ENCODE measurements around the gene FBH1.
"Not testable (repeated sequence)": the region's sequence is repeated elsewhere in the genome, so short reads cannot be mapped to it uniquely, and the experiment has no call there.

The FBH1 gene

GRCh38 chr10:5889624-5890451 is at the start of gene FBH1, which contains the start of gene ANKRD16:
TSS of gene FBH1 (plus strand) at chr10:5890243. CDS start at chr10:5890346, 103 bp downstream.
TSS of gene ANKRD16 (minus strand) at chr10:5889893. CDS start at chr10:5889354, 539 bp downstream.
- peak; percentile 75 to 99 (median 97) for DNase-seq

DNA sequence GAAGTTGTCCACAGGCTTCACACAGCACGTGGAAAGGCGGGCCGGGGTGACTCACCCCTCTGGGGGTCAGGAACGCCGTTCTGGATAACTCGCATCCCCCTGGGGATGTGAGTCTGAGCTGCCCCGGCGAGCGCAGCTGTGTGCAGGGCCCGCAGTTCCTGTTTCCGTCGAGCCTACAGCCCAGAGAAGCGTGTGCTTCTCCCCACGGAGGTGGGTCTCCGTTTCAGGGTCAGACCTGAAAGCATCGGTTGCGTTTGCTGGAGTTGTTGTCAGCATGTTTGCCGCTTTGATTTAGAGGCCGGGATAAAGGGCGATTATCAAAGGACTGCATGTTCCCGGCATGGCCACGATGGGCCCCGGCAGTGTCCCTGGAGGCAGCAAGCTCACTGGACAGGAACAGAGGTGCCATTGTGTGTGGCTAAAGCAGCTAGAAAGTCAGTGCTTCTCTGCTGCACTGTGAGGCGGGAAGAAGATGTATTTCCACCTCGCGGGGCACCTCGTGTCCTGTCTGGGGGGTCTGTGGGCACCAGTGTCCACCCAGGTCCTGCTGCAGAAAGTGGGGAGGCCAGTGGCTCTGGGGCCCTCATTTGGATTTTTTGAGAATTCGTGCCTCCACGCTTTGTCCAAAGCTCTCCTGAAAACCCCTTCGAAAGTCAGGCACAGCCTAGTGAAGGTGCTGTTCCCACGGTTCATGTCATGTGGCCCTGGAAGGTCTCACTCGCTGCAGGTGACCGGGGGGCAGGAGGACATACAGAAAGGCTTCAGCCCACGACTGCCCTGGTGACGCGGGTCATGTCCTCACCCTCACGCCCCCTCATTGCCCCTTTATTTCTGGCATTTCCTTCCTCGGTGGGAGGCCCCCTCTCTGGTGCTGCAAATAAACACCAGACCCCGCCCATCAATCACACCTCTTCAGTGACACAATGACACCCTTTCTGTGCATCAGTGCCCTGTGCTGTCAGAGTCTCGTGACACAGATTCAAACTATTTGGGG is 49.4 kb upstream of the FBH1 start:
- DNase-seq: peak in 48 of 58 donors; percentile 3 to 83 (median 47)

GRCh38 chr10:5841965-5842364 is 48.1 kb upstream of the FBH1 start:
- DNase-seq: no peak

DNA sequence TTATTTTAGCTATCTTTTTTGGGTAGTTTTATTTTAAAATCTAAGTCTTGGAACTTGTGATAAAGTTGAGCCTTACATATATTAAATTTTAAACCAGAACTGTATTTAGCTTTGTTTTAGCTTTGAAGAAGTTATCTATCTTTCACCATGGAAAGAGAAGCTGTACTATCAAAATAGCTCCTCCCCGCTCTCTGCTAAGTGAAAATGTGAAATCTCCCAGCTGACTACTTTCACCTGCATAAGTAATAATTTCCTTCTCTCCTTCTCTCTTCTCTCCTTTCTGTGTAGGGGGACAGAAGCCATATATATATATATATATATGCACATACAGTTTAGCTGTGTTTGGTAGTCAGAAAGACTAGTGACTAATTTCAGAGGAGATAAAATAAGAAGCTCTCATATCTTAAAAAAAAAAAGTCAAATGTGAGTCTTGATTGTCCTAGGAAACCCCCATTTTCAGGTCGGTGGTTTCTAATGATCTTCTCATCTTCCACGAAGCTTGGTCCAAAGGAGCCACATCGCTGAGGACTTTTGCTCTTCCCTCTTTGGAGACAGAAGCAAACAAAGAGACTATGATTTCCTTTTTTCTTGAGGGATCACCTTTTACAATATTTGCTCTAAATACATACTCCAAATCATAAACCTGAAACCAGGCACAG is 46.2 kb upstream of the FBH1 start:
- no peak for DNase-seq

DNA sequence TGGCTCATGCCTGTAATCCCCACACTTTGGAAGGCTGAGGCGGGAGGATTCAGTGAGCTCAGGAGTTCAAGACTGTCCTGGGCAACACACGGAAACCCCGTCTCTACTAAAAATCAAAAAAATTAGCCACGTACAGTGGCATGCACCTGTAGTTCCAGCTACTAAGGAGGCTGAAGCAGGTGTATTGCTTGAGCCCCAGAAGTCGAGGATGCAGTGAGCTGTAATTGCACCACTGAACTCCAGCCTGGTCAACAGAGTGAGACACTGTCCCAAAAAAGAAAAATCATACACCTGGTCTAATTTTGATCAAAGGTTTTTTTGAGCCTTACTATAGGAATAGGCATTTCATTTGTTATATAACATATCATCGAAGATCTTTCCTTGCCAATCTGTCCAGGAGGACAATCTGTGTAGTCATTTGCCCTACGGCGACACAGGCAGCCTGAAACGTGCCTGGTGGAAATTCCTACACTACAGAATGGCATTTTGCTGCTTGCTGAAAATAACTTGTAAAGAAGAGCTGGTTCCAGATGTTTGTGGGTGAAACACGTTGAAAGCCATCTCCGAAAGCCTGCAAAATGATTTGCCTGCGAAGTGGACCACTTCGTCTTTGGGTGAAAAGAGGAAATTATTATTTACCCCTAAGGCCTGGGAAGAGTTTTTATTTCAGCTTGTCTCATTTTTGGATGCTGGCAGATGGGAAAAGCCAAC is 45.5 kb upstream of the FBH1 start:
- no peak for DNase-seq

GRCh38 chr10:5846667-5847066 is 43.4 kb upstream of the FBH1 start:
- DNase-seq: not testable (repeated sequence)

- DNase-seq: no peak
These were observed 35.9 kb upstream of the FBH1 start for GRCh38 chr10:5854131-5854475.

- DNase-seq: no peak
These were observed 33.9 kb upstream of the FBH1 start for GRCh38 chr10:5855979-5856700.

DNA sequence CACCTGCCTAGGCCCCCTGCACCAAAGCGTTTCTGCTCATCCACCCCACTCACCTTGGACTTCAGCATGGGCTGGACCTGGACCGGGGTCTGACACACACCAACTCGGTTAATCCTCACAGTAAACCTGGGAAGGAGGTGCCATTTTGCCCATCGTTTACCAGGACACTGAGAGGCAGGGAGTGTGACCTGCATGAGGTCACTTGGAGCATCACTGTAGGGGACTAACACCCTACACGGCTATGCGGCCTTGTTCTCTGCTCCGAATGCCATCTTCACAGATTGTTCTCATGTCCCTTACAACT is 33.4 kb upstream of the FBH1 start:
- DNase-seq: no peak

DNA sequence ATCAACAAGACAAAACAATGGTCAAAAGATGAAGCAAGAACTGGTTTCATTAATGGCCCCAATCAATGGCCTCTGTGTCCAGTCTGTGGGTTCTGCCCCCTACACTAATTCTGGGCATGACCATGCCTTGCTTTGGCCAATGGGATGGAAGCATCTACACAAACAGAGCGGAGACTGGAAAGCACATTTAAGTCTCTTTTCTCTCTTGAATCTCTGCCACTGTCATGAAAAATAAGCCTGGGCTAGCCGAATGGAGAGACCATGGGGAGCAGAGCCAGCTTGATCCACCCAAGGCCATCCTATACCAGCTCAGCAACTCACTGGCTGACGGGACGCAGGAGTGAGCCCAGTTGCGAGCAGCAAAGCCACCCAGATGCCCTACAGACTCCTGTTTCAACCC is 31.2 kb upstream of the FBH1 start:
- peak in 42 of 58 donors; percentile 8 to 86 (median 48) for DNase-seq

DNA sequence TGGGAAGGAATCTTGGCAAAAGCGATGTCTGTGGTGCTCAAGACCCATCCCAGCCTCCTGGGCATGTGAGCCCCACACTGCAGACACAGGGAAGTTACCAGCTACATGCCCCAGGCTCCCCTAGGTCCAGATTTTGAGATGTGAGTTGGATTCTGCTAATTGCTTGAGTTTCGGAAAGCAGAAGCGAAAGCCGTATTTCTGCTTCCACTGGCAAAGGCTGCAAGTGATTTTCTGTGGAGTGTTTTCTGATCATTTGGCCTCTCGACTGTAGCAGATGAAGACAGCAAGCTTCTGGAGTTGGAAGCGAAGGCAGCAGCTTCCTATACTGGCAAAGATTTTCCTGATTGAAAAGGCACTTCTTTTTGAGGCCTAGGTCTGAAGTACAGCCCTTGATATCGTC is 30.0 kb upstream of the FBH1 start:
- peak in 6 of 58 donors; percentile 8 to 58 (median 16) for DNase-seq

DNA sequence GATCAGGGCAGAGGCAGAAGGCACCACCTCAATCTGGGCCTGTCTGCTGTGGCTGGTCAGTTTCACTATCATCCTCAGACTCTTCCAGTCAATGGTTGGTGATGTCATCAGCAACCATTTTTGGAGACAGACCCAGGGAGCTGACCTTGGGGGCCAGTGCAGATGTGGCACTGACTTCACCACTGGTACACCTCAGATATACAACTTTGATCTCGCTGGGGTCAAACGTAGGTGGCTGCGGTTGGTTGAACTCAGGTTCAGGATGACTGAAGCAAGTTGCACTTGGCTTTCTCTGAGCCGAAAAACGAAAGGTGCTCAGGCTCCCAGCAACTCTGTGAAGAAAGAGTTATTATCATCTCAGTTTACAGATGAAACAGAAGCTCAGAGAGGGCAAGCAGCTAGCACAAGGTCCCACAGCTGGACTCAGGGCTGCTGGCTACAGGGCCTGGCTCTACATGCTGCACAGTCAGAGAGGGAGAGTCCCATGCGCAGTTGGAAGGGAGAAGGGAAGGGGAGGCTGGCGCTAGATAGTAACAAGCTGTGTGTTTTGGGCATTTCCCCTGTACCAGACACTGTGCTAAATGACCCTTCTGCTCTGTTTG is 27.6 kb upstream of the FBH1 start:
- no peak for DNase-seq

- not testable (repeated sequence) for DNase-seq
These were observed 26.9 kb upstream of the FBH1 start for GRCh38 chr10:5862981-5863685.

GRCh38 chr10:5866451-5867081 is 23.5 kb upstream of the FBH1 start:
- not testable (repeated sequence) for DNase-seq

DNA sequence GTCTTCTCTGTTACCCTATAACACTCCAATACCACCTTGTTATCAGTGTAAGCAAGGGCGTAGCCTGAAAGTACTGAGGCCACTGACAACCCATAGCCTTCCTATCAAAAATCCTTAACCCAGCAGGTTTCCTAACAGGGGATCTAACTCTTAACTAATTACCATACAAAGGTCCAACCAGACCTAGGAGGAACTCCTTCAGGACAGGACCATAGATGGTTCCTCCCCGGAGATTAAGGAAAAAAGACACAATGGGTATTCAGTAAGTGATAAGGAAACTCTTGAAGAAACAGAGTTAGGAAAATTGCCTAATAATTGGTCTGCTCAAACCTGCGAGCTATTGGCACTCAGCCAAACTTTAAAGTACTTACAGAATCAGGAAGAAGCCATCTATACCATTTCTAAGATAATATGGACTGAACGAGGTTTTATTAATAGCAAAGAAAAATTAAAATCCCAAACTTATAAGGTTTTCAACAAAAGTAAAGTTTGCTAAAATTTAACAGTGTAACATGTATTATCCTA is 22.9 kb upstream of the FBH1 start:
- not testable (repeated sequence) for DNase-seq

- DNase-seq: not testable (repeated sequence)
These were observed 21.7 kb upstream of the FBH1 start for GRCh38 chr10:5868383-5868782.

DNA sequence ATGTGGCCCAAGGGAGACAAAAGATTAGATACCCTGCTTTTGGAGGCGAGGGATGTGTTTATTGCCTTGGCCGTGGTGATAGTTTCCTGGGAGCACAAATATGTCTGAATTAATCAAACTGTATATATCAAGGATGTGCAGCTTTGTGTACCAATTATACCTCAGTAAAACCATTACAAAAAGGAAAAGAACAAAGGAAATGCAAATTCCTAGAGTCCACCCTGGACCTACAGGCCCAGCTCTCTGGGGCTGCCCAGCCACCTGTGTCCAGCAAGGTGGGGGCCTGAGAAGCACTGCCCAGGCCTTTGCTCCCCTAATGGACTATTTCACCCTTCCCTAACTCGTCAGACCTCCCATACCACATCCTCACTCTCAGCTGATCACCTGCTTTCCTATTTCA is 20.9 kb upstream of the FBH1 start:
- DNase-seq: no peak

DNA sequence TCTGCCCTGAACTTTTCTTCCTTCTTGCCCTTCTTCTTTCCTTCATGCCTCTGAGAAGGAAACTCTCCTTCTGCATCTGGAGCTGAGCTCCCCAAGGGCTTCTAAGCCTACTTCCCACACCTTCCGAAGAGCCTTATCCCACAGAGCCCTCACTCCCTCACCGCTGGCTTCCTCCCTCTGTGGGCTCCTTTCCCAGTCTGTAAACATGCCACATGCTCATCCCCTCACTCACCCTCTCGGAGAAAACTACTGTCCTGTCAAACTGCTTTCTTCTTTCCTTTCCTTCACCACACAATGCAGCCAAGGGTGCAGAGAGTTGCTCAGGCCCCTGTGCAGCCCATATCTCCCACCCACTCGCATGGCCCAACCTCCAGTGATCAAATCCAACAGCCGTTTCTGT is 18.4 kb upstream of the FBH1 start:
- DNase-seq: no peak
